ENCODE results near the gene SPON1.
A peak's percentile ranks its signal among the peaks of the same experiment; 100 is the strongest.
"Not testable (repeated sequence)": the region's sequence is repeated elsewhere in the genome, so short reads cannot be mapped to it uniquely, and the experiment has no call there.

The SPON1 gene

GRCh38 chr11:13962562-13963168 is at the start of gene SPON1:
TSS of gene SPON1 (plus strand) at chr11:13962723. CDS start at chr11:13962905, 182 bp downstream.
- DNase-seq = peak; percentile 33 to 41

GRCh38 chr11:13917264-13917663 is 45.3 kb upstream of the SPON1 start:
- no peak for DNase-seq

- DNase-seq = no peak
These were observed 44.6 kb upstream of the SPON1 start for GRCh38 chr11:13917904-13918303.

GRCh38 chr11:13920756-13921155 is 41.8 kb upstream of the SPON1 start:
- DNase-seq = no peak

GRCh38 chr11:13921545-13921944 is 41.0 kb upstream of the SPON1 start:
- DNase-seq = no peak

GRCh38 chr11:13923182-13923581 is 39.3 kb upstream of the SPON1 start:
- DNase-seq = no peak

GRCh38 chr11:13923716-13924650 is 38.5 kb upstream of the SPON1 start:
- DNase-seq = no peak

GRCh38 chr11:13924801-13925327 is 37.7 kb upstream of the SPON1 start:
- no peak for DNase-seq

- DNase-seq = not testable (repeated sequence)
These were observed 36.2 kb upstream of the SPON1 start for GRCh38 chr11:13926366-13926765.

GRCh38 chr11:13926981-13927380 is 35.5 kb upstream of the SPON1 start:
- DNase-seq = no peak

- DNase-seq = no peak
These were observed 35.0 kb upstream of the SPON1 start for GRCh38 chr11:13927481-13927880.

- no peak for DNase-seq
These were observed 33.8 kb upstream of the SPON1 start for GRCh38 chr11:13928566-13929251.

- no peak for DNase-seq
These were observed 33.1 kb upstream of the SPON1 start for GRCh38 chr11:13929395-13929891.

- no peak for DNase-seq
These were observed 31.2 kb upstream of the SPON1 start for GRCh38 chr11:13931356-13931755.

GRCh38 chr11:13937154-13937553 is 25.4 kb upstream of the SPON1 start:
- not testable (repeated sequence) for DNase-seq

GRCh38 chr11:13938829-13939228 is 23.7 kb upstream of the SPON1 start:
- DNase-seq = not testable (repeated sequence)

- no peak for DNase-seq
These were observed 22.3 kb upstream of the SPON1 start for GRCh38 chr11:13939961-13940906.

- DNase-seq = no peak
These were observed 21.6 kb upstream of the SPON1 start for GRCh38 chr11:13940907-13941256.

GRCh38 chr11:13941775-13942174 is 20.7 kb upstream of the SPON1 start:
- DNase-seq = no peak

- DNase-seq = no peak
These were observed 20.1 kb upstream of the SPON1 start for GRCh38 chr11:13942378-13942777.

- no peak for DNase-seq
These were observed 19.5 kb upstream of the SPON1 start for GRCh38 chr11:13942971-13943381.

- DNase-seq = no peak
These were observed 18.5 kb upstream of the SPON1 start for GRCh38 chr11:13944016-13944415.
